Fibroblast of skin of back (primary cell): ENCODE data around the gene ERMN. TPM values are rescaled to one million over a fixed set of nuclear protein-coding genes. Genes with fewer than 3 reads are reported as not detected.
A peak's percentile ranks its signal among the peaks of the same experiment; 100 is the strongest.
"Not testable (repeated sequence)": the region's sequence is repeated elsewhere in the genome, so short reads cannot be mapped to it uniquely, and the experiment has no call there.

Source experiments
- DNase-seq: peaks from one replicate; pipeline ENCODE4 v3.0.0-alpha.2; 2013
- polyA plus RNA-seq, 2 experiments: library from polyadenylated mRNA; unstranded; fragments of 120-200 nt; gene quantifications; one replicate each; pipeline ENCODE4 v1.2.1, GENCODE V29; 2013; ENCODE audit not compliant: insufficient read length in 2 of 2

ERMN gene, protein sequence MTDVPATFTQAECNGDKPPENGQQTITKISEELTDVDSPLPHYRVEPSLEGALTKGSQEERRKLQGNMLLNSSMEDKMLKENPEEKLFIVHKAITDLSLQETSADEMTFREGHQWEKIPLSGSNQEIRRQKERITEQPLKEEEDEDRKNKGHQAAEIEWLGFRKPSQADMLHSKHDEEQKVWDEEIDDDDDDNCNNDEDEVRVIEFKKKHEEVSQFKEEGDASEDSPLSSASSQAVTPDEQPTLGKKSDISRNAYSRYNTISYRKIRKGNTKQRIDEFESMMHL
- polyA plus RNA-seq (2013, experiment 1 of 2; ENCODE audit: insufficient read length) = not detected
- polyA plus RNA-seq (2013, experiment 2 of 2; ENCODE audit: insufficient read length) = 0.08 TPM

DNA sequence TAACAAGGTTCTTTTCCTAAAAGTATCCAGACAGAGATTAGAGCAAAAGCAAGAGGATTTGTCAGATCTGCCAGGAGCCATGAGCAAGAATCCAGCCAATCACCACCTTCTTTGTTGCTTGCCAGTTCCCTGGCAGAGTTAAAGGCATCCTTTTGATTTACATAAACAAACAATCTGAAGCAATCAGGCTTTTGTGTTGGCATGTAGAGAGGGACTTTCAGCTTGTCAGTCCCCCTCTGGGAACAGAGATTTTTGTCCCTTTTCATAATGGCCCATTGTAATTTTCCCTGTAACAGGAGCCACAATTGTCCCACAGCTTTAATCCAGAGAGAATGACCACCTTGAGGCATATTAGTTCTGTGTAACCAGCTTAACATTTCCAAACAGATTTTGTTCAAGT is at the start of gene ERMN:
Gene ERMN, minus strand, starts transcription at position 39 of the 400 bp plus-strand sequence. CDS start 182 bp downstream, outside the sequence.
- DNase-seq = no peak

DNA sequence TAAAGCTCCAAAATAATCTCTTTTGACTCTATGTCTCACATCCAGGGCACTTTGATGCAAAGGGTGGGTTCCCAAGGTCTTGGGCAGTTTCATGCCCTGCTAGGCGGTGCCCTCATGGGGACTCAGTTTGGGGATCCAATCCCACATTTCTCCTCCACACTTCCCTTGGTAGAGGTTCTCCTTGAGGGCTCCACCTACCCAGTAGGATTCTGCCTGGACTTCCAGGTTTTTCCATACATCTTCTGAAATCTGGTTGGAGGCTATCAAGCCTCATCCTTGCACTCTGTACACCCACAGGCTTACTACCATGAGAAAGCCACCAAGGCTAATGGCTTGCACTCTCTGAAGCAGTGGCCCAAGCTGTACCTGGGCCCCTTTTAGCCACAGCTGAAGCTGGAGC is 49.8 kb upstream of the ERMN start:
- no peak for DNase-seq

DNA sequence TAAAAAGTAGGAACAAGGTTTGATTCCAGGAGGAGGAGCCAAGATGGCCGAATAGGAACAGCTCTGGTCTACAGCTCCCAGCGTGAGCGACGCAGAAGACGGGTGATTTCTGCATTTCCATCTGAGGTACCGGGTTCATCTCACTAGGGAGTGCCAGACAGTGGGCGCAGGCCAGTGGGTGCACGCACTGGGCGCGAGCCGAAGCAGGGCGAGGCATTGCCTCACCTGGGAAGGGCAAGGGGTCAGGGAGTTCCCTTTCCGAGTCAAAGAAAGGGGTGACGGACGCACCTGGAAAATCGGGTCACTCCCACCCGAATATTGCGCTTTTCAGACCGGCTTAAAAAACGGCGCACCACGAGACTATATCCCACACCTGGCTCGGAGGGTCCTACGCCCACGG is 42.9 kb upstream of the ERMN start:
- not testable (repeated sequence) for DNase-seq

DNA sequence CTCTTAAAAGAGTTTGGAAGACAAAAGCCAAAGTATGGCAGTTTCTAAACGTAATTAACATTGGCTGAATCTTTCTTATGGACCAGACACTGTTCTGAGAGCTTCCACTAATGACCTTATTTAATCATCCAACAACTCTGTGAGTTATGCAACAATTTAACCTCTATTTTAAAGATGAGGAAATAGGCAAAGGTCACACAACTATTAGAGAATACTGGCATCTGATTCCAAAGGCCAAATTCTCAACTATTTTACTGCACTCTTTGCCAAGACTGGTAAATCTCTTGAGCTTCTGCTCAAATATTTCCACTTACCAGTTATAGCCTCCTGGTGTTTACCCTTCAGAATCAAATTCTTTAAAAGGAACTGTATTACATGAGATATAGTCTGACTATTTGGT is 42.1 kb upstream of the ERMN start:
- DNase-seq = no peak

DNA sequence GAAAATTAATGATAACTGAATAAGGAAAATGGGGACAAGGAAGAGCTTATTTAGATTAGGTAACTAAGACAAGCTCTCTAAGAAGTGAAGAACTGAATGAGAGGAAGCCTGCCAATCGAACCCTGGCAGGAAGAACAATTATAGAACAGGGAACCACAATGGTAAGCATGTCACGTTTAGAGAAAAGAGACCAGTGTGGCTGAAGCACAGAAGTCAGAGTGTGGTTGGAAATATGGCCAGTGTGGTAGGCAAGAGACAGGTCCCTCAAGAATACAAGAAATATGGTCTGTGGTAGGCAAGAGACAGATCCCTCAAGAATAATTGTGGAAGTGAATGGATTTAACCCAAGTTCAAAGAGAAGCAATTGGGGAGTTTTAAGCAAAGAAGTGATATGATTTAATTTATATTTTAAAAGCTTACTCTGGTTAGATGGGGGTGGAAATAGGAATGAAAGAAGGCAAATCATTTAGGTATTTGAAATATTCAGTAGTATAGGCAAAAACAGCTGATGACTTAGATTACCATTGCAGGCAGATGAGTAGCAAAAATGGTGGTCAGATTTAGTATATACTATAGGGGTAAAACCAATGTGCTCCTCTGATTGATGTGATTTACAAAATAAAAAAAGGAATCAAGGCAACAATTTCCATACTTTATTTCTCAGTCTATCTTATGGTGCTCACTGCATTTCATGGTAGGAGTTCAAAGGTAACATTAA is 38.8 kb upstream of the ERMN start:
- DNase-seq = no peak

DNA sequence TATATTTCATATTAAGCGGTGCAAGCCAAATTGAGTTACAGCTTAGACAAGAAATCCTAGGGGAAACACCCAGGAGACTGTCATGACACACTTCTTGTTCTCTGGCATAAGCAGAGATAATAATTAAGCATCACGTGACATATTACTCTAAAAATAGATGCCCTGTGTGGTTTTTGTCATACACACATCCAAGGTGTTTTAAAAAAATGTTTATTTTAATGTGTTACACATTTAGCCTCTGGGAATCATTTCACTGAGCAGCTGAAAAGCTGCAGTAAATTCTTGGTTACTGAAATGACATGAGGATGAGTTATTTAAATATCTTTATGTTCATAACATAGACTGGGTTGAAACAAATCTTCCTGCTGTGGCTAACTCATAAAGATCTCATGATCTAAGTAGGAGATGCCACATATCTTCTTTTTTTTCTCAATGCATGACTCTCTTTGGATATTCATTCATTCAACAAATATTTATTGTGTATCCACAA is 38.0 kb upstream of the ERMN start:
- peak; percentile 41 for DNase-seq

DNA sequence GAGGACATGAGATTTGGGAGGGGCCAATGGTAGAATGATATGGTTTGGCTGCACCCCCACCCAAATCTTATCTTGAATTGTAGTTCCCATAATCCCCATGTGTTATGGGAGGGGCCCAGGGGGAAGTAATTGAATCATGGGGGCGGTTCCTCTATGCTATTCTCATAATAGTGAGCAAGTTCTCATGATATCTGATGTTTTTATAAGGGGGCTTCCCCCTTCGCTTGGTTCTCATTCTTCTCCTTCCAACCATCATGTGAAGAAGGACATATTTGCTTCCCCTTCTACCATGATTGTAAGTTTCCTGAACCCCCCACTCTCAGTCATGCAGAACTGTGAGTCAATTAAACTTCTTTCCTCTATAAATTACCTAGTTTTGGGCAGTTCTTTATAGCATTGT is 37.0 kb upstream of the ERMN start:
- no peak for DNase-seq

DNA sequence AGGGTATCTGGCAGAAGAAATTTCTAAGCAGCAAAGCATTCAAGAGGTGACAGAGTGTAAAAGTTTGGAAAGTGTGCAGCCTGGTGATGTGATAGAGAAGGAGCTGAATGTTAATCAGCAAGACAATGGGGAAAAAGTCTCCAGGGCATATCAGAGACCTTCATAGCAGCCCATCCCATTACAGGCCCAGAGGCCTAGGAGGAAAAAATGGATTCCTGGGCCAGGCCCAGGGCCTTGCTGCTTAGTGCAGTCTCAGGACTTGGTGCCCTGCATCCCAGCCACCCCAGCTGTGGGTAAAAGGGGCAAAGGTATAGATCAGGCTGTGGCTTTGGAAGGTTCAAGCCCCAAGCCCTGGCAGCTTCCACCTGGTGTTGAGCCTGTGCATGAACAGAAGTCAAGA is 35.9 kb upstream of the ERMN start:
- no peak for DNase-seq

DNA sequence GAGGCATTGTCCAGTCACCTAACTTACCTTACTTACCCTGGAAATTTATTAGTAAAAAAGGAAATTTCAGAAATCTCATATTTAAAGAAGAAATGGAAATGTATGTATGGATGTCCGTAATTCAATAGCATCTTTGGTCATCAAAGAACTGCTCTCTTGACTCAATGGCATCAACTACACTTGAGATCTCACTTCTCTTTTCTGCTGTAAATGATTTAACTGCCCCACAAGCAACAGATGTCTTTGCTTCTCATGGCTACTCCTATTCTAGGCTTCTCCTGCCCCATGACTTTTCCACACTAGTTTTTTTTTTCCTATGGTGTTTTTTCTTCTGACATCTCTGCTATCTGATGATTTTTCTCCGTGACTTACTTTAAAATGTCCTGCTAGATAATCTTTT is 34.0 kb upstream of the ERMN start:
- DNase-seq = no peak

DNA sequence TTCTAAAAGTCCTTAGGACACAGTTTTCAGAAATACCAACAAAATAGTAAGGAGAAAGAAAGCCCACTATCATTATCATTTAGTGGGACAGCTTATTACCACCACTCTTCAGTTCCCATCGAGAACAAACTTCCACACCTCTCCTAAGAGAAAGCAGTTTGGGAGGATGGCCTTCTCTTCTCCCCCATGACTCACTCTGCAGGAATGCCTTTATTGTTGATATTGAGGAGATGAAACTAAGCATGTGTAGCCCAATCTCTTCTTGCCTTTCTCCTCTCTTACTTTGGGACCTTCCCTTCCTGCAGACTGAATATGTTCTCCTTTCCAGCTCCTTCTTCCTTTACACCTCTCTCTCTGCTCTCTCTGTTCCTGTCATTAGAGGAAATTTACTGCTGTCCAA is 30.0 kb upstream of the ERMN start:
- DNase-seq = peak; percentile 61

DNA sequence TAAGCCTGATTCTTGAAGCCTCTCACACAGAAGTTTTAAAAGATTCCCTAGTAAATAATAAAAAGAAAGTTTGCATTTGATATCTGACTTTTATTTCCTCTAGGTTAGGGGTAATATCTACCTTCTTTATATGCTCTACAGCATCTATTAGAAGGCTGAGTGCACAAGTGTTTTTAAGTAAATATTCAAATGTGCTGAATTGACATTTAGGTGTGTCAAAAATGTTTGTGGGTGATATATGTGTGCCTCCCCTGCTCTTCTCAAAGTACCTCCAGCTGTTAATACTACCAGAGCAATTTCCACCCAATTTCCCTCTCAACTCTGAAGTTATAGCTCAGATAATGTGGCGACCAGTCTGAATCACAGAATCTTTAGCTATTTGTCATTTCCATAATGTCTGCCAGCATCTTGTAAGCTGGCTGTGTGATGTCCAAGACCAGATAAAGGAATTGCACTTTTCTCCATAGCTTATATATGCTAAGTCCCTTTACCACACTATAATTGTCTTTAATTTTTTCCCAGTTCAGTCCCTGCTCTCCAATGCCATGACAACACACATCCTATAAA is 24.4 kb upstream of the ERMN start:
- DNase-seq = peak; percentile 54

DNA sequence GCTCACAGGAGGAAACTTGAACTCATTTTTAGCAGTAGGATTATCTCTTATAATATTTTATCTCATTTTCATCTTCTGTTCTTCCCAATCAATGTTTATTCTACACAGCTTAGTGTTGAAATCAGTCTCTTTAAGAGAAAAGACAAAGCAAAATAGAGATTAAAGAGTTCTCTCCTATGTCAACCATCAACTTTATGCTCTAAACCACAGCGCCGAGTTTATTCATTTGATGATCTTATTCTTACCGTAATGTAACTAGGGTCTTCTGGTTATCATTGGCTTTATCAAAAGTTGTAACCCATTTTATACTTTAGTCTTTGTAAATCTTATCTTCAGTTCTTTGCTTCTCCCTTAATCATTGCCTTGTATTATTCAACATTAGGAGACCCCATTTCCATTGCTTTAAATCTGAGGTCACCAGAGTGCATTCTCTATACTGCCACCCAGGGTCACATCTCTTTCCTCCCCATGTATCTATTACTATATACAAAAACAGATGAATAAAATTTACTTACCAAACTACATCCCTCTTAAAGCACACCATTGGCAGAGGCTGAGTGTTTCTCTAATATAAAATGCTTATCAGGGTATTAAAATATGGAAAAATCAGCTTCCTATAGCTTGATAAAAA is 22.8 kb upstream of the ERMN start:
- DNase-seq = no peak

DNA sequence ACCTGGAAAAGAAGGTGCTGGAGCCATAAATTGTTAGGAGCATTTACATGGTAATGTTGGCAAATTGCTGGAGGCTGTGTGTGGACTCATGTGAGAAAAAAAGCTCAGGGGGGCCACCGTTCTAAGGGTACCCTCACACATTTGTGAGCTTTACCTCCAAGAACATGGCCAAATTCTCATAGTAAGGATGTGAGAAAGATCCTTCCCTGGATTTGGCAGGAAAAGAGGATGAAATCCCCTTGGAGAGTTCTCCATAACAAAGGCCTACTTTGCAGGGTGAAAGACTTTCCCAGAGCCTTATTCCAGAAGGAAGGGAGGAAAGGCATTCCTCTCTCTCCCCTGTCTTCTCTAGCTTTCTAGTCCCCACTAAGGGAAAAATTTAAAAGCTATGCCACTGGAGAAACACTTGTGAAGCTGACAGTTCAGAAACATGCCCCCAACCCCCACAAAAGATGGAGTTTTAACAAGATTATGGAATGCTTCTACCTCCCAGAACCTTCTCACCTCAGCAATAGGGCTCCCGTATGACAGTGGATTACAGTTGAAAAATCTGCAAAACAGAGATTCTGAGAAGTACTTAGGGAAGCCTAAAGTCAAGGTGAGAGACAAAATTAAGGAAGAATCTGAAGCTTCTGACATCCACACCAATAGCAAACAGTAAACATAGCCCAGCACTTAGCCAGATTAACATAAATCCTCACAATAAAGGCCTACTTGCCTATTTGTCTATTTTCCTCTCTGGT is 20.2 kb upstream of the ERMN start:
- DNase-seq = no peak

DNA sequence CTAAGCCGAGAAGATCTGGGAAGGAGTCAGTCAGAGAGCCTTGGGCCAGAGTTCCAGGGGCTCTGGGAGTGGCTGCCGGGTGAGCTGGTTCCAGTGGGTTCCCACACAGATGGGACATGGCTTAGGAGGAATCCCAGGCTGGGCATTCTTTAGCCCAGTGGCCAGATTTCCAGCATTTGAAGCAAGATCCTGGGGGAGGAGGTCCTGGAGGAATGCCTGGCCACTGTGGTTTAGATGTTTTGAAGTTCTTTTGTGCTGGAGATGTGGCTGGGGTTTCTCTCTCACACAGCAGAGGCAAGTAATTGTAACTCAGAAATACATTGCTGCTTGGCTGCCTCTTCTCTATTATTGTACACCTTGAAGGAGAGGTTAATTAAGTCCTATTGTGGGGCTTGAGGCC is 15.8 kb upstream of the ERMN start:
- DNase-seq = peak; percentile 47

DNA sequence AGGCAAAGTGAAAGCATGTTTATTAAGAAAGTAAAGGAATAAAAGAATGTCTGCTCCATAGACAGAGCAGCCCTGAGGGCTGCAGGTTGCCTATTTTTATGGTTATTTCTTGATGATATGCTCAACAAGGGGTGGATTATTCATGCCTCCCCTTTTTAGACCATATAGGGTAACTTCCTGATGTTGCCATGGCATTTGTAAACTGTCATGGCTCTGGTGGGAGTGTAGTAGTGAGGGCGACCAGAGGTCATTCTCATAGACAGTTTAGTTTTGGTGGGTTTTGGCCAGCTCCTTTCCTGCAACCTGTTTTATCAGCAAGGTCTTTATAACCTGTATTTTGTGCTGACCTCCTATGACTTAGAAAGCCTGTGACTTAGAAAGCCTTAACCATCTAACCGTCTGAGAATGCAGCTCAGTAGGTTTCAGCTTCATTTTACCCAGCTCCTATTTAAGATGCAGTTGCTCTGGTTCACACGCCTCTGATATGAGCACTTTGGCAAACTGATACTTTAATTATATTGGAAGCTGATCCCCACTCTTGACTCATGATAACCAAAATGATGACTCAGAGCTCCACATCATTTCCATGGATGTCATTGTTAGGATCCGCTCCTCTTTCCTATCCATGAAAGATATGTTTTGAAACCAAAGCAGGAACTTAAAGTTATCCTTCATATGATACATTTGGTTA is 14.5 kb upstream of the ERMN start:
- peak; percentile 25 for DNase-seq

DNA sequence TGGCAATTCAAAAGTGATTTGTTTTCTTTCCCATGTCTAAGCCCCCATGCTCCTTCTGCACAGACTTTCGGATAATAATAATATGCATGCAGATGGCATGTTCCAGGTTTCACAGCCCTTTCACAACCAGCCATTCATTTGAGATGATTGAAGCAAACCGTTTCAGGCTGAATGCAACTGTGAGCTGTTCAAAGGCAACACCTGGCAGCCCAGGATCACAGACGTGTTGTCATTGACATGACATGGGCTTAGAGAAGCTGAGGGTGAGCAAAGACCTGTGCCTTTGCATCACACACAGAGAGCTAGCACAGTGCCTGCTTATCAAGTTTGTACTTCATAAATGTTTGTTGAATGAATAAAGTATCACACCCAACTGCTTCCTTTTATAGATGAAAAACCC is 12.4 kb upstream of the ERMN start:
- no peak for DNase-seq

DNA sequence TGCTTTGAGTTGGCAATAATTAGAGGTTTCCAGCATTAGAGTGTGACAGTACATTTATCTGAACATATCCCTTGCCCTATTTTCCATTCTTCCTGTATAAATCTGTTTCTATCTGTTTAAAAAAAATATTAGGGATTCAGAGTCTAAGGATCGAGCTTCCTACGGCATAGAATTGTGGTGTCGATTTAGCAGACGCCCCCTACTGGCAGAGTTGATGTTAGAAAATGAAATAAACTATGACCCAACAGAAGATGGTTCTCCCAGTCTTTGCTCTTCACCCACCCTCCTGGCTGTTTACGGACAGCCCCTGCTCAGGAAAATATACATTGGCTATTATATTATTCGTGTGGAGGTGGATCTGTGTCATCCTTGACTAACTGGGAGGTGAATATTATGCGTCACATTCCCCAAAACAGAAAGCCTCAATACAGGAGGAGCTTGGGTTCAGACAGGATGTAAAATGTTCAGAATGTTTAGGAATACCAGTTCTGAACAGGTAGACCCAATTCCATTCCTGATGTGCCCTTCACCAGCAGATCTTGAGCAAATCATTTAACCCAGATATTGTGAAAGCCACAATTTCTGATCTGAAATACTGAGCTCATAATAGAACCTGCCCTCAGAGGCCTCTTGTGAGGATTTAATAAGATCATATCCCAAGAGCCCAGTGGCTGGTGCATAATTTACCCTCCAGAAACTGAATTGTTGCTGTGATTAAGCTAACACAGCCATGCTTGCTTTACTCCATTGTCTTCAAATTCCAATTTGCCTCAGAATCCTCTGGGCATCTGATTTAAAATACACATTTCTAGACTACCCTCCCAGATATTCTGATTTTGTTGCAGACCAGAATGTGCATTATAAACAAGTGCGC is 10.8 kb upstream of the ERMN start:
- peak; percentile 44 for DNase-seq

DNA sequence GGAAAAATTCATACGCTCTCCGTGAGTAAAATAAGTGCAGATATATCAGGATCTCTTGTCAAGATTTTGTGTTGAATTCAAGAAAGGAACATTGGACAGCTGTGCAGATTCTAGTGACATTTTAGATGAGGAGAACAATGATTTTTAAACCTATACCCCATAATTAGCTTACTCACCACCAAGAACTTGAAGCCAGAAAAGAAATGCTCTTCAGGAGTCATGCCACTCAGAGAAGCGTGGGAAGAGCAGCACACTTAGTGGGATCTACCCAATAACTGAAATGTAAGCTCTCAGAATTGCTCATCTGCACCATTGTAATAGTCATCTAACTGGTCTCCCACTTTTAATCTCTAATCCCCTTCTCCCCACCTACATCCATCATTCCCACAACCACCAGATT is 9.2 kb upstream of the ERMN start:
- DNase-seq = no peak

DNA sequence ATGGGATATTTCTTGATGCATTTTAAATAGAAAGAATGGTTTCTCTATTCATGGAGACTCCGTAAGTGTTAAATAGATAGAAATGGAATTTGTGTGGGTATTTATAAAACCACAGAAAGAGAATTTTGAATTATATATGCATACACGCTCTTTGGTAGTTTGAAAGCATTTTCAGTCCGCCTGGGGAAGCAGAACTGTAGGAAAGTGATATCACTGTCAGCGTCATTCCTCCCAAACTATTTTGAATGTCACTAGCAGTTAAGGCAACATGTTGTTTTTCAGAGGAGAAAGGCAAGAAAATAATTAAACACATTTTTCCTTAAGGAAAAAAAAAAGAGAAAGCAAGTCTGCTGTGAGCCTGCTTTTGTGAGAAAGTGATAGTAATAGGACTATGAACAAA is 8.7 kb upstream of the ERMN start:
- DNase-seq = no peak

DNA sequence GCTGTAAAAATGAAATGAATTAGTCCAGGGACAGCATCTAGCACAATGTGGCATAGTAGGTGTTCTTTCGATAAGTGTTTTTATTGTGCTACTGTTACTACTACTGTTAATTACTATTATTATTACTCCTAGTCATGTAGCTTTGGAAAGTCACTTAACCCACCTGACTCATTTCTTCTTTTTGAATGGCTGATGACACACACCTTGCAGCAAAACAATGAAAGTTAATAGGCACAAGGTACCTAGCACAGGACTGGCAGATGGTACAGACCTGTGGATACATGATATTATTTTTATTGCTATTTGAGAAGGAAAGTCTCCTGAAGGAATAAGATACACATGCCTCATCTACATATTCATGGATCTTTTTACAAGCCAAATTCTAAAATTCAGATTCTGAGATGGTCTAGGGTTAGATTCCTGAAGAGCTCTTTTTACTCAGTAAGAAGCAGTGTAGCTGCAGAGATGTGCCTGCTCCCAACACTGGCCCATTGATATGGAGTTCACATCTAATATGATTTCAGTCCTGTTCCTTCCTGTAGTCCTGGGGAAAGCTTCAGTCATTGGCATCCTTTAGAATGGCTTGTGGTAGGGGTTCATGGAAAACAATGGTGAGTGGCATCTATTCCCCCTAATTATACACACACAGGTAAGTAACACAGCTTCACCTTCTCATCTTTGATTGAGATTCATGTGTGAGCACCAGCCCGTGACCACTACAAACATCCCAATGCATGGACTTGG is 7.9 kb upstream of the ERMN start:
- no peak for DNase-seq
